Brain microvascular endothelial cell (primary cell): ENCODE results near the gene SLCO6A1.
"Not testable (repeated sequence)": the region's sequence is repeated elsewhere in the genome, so short reads cannot be mapped to it uniquely, and the experiment has no call there.

Source experiments
- DNase-seq: peaks from one replicate; pipeline ENCODE4 v3.0.0-alpha.2; 2020
- H3K27ac ChIP-seq: fragments of 250-450 bp; sonication (Bioruptor Pico); 2 replicates; pipeline ENCODE4 v1.5.1; 2020; ENCODE audit warnings: mild to moderate bottlenecking, moderate library complexity
- H3K27me3 ChIP-seq: fragments of 250-450 bp; sonication (Bioruptor Pico); replicated peaks from 2 replicates; pipeline ENCODE4 v1.5.1; 2020; ENCODE audit warnings: mild to moderate bottlenecking
- H3K36me3 ChIP-seq: fragments of 250-450 bp; sonication (Bioruptor Pico); replicated peaks from 2 replicates; pipeline ENCODE4 v1.5.1; 2020; ENCODE audit warnings: mild to moderate bottlenecking
- H3K4me3 ChIP-seq: 2 replicates; pipeline ENCODE4 v1.5.1; 2011; ENCODE audit warnings: low read depth, mild to moderate bottlenecking, control low read depth, low read length, moderate library complexity
- CTCF ChIP-seq: IDR thresholded peaks from 2 replicates; pipeline ENCODE4 v1.5.1; 2011; ENCODE audit warnings: low read depth, mild to moderate bottlenecking, moderate library complexity, low read length, control low read depth, inconsistent platforms; ENCODE audit errors: missing control alignments
- in situ Hi-C: cut with HindIII; loops from 2 replicates; pipeline ENCODE4 v1.10.0; 2017; ENCODE audit warnings: low sequenced_read_pairs, low pct_ligation_motif_present

SLCO6A1 gene

GRCh38 chr5:102529031-102529430, 30.2 kb upstream of the SLCO6A1 start:
- DNase-seq: no peak
- Histone ChIP-seq H3K27ac (no peak overlapping the region), H3K27me3 (no peaks in the 10 kb centered on the region), H3K4me3 (no peak overlapping the region), H3K36me3 (no peaks in the 10 kb centered on the region)
- no peak for TF ChIP-seq CTCF
- in situ Hi-C loops: no loop called here

- no peak for TF ChIP-seq CTCF
- peak; percentile 30 for DNase-seq
- in situ Hi-C loops: no loop called here
- Histone ChIP-seq H3K36me3 (no peaks in the 10 kb centered on the region), H3K4me3 (no peak overlapping the region), H3K27me3 (no peaks in the 10 kb centered on the region), H3K27ac (no peak overlapping the region)
Measured at GRCh38 chr5:102528600-102528999, 29.8 kb upstream of the SLCO6A1 start.

- Histone ChIP-seq H3K36me3 (no peaks in the 10 kb centered on the region), H3K27me3 (no peaks in the 10 kb centered on the region), H3K4me3 (no peak overlapping the region), H3K27ac (no peak overlapping the region)
- no peak for TF ChIP-seq CTCF
- DNase-seq: no peak
- in situ Hi-C loops: no loop called here
Measured at GRCh38 chr5:102527547-102527946, 28.7 kb upstream of the SLCO6A1 start.

GRCh38 chr5:102523541-102524175, 24.9 kb upstream of the SLCO6A1 start:
- Histone ChIP-seq H3K27me3 (no peaks in the 10 kb centered on the region), H3K36me3 (no peaks in the 10 kb centered on the region), H3K27ac (no peak overlapping the region), H3K4me3 (no peak overlapping the region)
- no peak for DNase-seq
- no peak for TF ChIP-seq CTCF
- in situ Hi-C loops: no loop called here

GRCh38 chr5:102511666-102512065, 12.9 kb upstream of the SLCO6A1 start:
- TF ChIP-seq CTCF: no peak
- Histone ChIP-seq H3K36me3 (no peaks in the 10 kb centered on the region), H3K27me3 (no peaks in the 10 kb centered on the region), H3K27ac (no peak overlapping the region), H3K4me3 (no peak overlapping the region)
- in situ Hi-C loops: no loop called here
- DNase-seq: peak; percentile 6

- H3K36me3 ChIP-seq, DNase-seq, H3K4me3 ChIP-seq, in situ Hi-C loops, H3K27me3 ChIP-seq, H3K27ac ChIP-seq: not testable (repeated sequence)
Measured at GRCh38 chr5:102491261-102491914, 7.4 kb downstream of the SLCO6A1 start.
